H1 (cell line): Measurements from ENCODE around the gene NAT8L. TPM values are rescaled to one million over a fixed set of nuclear protein-coding genes. Genes with fewer than 3 reads are reported as not detected.

Experiments
- CTCF ChIA-PET: fragments of 300-600 bp; sonication (Branson Sonifier 250); formaldehyde crosslinking; loops from one replicate; lab custom pipeline; 2021; ENCODE audit not compliant: partially characterized antibody; lab: Charles Lee
- POLR2A ChIA-PET: fragments of 300-600 bp; sonication (Branson Sonifier 250); formaldehyde crosslinking; loops from one replicate; lab custom pipeline; 2021; ENCODE audit warnings: inconsistent platforms; ENCODE audit not compliant: partially characterized antibody; lab: Charles Lee
- DNase-seq, 2 experiments: peaks; one replicate each; pipeline versions ENCODE4 v3.0.0 to v3.0.0-alpha.2; 2010 to 2022; ENCODE audit warnings: low spot score in 2 of 2, low read depth in 1 of 2, mixed read lengths in 1 of 2
- FAIRE-seq: peaks from 2 replicates; lab custom pipeline; 2011; peaks lifted over from hg19 to GRCh38; lab: Jason Lieb, UNC
- H2AFZ ChIP-seq: 2 replicates; pipeline ENCODE4 v1.8.1; 2012; ENCODE audit warnings: low read length, inconsistent platforms
- H2AK5ac ChIP-seq: 2 replicates; pipeline ENCODE4 v1.6.1; 2013; ENCODE audit warnings: low read depth, low read length
- H2BK120ac ChIP-seq: replicated peaks from 2 replicates; pipeline ENCODE3; 2013; ENCODE audit warnings: low read depth, low read length, inconsistent platforms
- H2BK12ac ChIP-seq: 2 replicates; pipeline ENCODE4 v1.6.1; 2013; ENCODE audit warnings: low read depth, low read length
- H2BK15ac ChIP-seq: 2 replicates; pipeline ENCODE4 v1.6.1; 2013; ENCODE audit warnings: low read length
- H2BK20ac ChIP-seq: 2 replicates; pipeline ENCODE4 v1.6.1; 2013; ENCODE audit warnings: low read length
- H2BK5ac ChIP-seq: 2 replicates; pipeline ENCODE4 v1.6.1; 2013; ENCODE audit warnings: low read depth, low read length
- H3K14ac ChIP-seq: 2 replicates; pipeline ENCODE4 v1.6.1; 2013; ENCODE audit warnings: inconsistent platforms; ENCODE audit not compliant: insufficient read length
- H3K18ac ChIP-seq: 2 replicates; pipeline ENCODE4 v1.6.1; 2013; ENCODE audit warnings: low read length; ENCODE audit errors: extremely low read depth
- H3K23ac ChIP-seq: 2 replicates; pipeline ENCODE4 v1.6.1; 2013; ENCODE audit warnings: inconsistent platforms; ENCODE audit not compliant: insufficient read length
- H3K23me2 ChIP-seq: 2 replicates; pipeline ENCODE4 v1.6.1; 2013; ENCODE audit warnings: low read depth, low read length
- H3K27ac ChIP-seq: 2 replicates; pipeline ENCODE4 v1.6.1; 2011; ENCODE audit warnings: low read depth, low read length, inconsistent platforms
- H3K27me3 ChIP-seq, 4 experiments: replicated peaks in 1 of 4; 1 replicate in 1 of 4; 2 replicates in 3 of 4; pipeline versions ENCODE4 v1.6.1 to v1.8.1; 2011 to 2013; ENCODE audit warnings: low read length in 3 of 4, mild to moderate bottlenecking in 3 of 4, inconsistent platforms in 2 of 4, mixed read lengths in 2 of 4, moderate library complexity in 1 of 4; ENCODE audit not compliant: control insufficient read depth in 3 of 4, insufficient read depth in 3 of 4; ENCODE audit errors: extremely low read depth in 1 of 4
- H3K36me3 ChIP-seq, 4 experiments: 2 replicates each; pipeline versions ENCODE4 v1.6.1 to v1.8.1; 2011 to 2013; ENCODE audit warnings: mild to moderate bottlenecking in 4 of 4, low read length in 3 of 4, moderate library complexity in 2 of 4, control low read depth in 1 of 4, inconsistent platforms in 1 of 4; ENCODE audit not compliant: insufficient read depth in 4 of 4, control insufficient read depth in 2 of 4
- H3K4ac ChIP-seq: replicated peaks from 2 replicates; pipeline ENCODE3; 2013; ENCODE audit warnings: low read length, low read depth, mixed read lengths, inconsistent platforms; ENCODE audit not compliant: insufficient read length
- H3K4me1 ChIP-seq, 4 experiments: replicated peaks in 1 of 4; 1 replicate in 1 of 4; 2 replicates in 3 of 4; pipeline versions ENCODE4 v1.6.1 to v1.8.1; 2011 to 2013; ENCODE audit warnings: low read length in 3 of 4, inconsistent platforms in 2 of 4, mixed read lengths in 1 of 4; ENCODE audit not compliant: insufficient read depth in 4 of 4, control insufficient read depth in 3 of 4
- H3K4me2 ChIP-seq, 2 experiments: 2 replicates each; pipeline versions ENCODE4 v1.6.1 to v1.8.1; 2011 to 2013; ENCODE audit warnings: low read depth in 2 of 2, low read length in 2 of 2, control low read depth in 1 of 2, inconsistent platforms in 1 of 2, mild to moderate bottlenecking in 1 of 2; ENCODE audit not compliant: insufficient read depth in 1 of 2
- H3K4me3 ChIP-seq, 4 experiments: fragments of 200-600, 300-600 bp in 1 of 4; sonication (generic), shearing (Covaris generic), sonication (Bioruptor Twin) in 1 of 4; 2 replicates each; pipeline versions ENCODE4 v1.5.1 to v1.8.1; 2011 to 2016; ENCODE audit warnings: low read length in 4 of 4, low read depth in 3 of 4, control low read depth in 2 of 4, inconsistent platforms in 2 of 4, mild to moderate bottlenecking in 2 of 4, mixed read lengths in 1 of 4, moderate library complexity in 1 of 4; ENCODE audit not compliant: insufficient read depth in 2 of 4; ENCODE audit errors: extremely low read depth in 1 of 4
- H3K56ac ChIP-seq: replicated peaks from 2 replicates; pipeline ENCODE3; 2013; ENCODE audit warnings: low read depth, mild to moderate bottlenecking, mixed read lengths, low read length, inconsistent platforms; ENCODE audit not compliant: insufficient read length
- H3K79me1 ChIP-seq: 2 replicates; pipeline ENCODE4 v1.6.1; 2013; ENCODE audit warnings: low read depth, low read length, control low read depth
- H3K79me2 ChIP-seq, 2 experiments: 2 replicates each; pipeline versions ENCODE4 v1.6.1 to v1.8.1; 2012 to 2013; ENCODE audit warnings: low read length in 2 of 2, mild to moderate bottlenecking in 2 of 2, inconsistent platforms in 1 of 2; ENCODE audit not compliant: insufficient read depth in 2 of 2, control insufficient read depth in 1 of 2
- H3K9ac ChIP-seq, 4 experiments: replicated peaks in 1 of 4; 1 replicate in 1 of 4; 2 replicates in 3 of 4; pipeline versions ENCODE4 v1.6.1 to v1.8.1; 2011 to 2013; ENCODE audit warnings: low read depth in 3 of 4, low read length in 3 of 4, control low read depth in 2 of 4, mild to moderate bottlenecking in 2 of 4, moderate library complexity in 2 of 4, inconsistent platforms in 1 of 4; ENCODE audit errors: extremely low read depth in 1 of 4
- H3K9me3 ChIP-seq, 2 experiments: 2 replicates each; pipeline versions ENCODE4 v1.6.1 to v1.8.1; 2012 to 2013; ENCODE audit warnings: mild to moderate bottlenecking in 2 of 2, moderate library complexity in 2 of 2, control low read depth in 1 of 2, inconsistent platforms in 1 of 2, low read depth in 1 of 2, low read length in 1 of 2, mixed read lengths in 1 of 2; ENCODE audit not compliant: insufficient read depth in 2 of 2
- H4K20me1 ChIP-seq, 2 experiments: replicated peaks in 1 of 2; 2 replicates each; pipeline versions ENCODE3 to v1.8.1; 2011 to 2013; ENCODE audit warnings: inconsistent platforms in 2 of 2, low read length in 2 of 2, mild to moderate bottlenecking in 1 of 2; ENCODE audit not compliant: insufficient read depth in 2 of 2, control insufficient read depth in 1 of 2
- H4K5ac ChIP-seq: 2 replicates; pipeline ENCODE4 v1.6.1; 2013; ENCODE audit warnings: low read length, low read depth, mixed read lengths, inconsistent platforms; ENCODE audit not compliant: insufficient read length
- H4K8ac ChIP-seq: 2 replicates; pipeline ENCODE4 v1.8.0; 2013; ENCODE audit warnings: mild to moderate bottlenecking, moderate library complexity, low read length, inconsistent platforms; ENCODE audit not compliant: insufficient read depth; ENCODE audit errors: extremely low read depth
- H4K91ac ChIP-seq: replicated peaks from 2 replicates; pipeline ENCODE3; 2013; ENCODE audit warnings: low read length, mixed read lengths, inconsistent platforms; ENCODE audit not compliant: insufficient read length
- PHF8 ChIP-seq: fragments of 200-600 bp; sonication (generic); conservative IDR thresholded peaks from 2 replicates; pipeline ENCODE4 v1.7.1; 2012; ENCODE audit warnings: low read depth, mild to moderate bottlenecking, inconsistent platforms, low read length, moderate library complexity
- WGBS, 2 experiments: shearing (Covaris generic) in 1 of 2; methylation state at CpG; one replicate each; pipeline versions ENCODE4 v1.1.6 to v1.1.7; 2013 to 2015; ENCODE audit warnings: low lambda C conversion rate in 2 of 2, mixed read lengths in 2 of 2, inconsistent platforms in 1 of 2, low coverage in 1 of 2, missing lambda C conversion rate in 1 of 2; ENCODE audit not compliant: insufficient replicate concordance in 2 of 2, insufficient coverage in 1 of 2, insufficient read length in 1 of 2; ENCODE audit errors: extremely low coverage in 1 of 2, missing lambda C conversion rate in 1 of 2; 5-methylcytosine and 5-hydroxymethylcytosine counted together
- polyA plus RNA-seq, 7 experiments: library from polyadenylated mRNA; depleted of rRNA in 3 of 7; stranded (reverse) in 5 of 7; unstranded in 2 of 7; fragments of >200 nt in 5 of 7; fragments of 200-250 nt in 2 of 7; gene quantifications; 1 replicate in 5 of 7; 2 replicates in 1 of 7; 4 replicates in 1 of 7; pipeline versions ENCODE4 v1.2.1 to v1.2.3, GENCODE V29; 2011 to 2013; ENCODE audit warnings: missing spikeins in 2 of 7, mixed read lengths in 2 of 7
- total RNA-seq: library from RNA; stranded (reverse); fragmentation: NEBNext Ultra II Directional; extraction: Animal tissue kit (Norgen Biotek cat#: 25700); gene quantifications from 2 replicates; pipeline ENCODE4 v1.2.1, GENCODE V29; 2021

NAT8L gene
- total and polyA plus RNA-seq, 2 of the 8 experiments (the other 6 are each of a cell fraction or from before 2014, with no cell fraction given) = 10.8 TPM

- no peak overlapping the region for H3K14ac ChIP-seq
- H3K79me2 ChIP-seq = no peaks in the 10 kb centered on the region
- no peaks in the 10 kb centered on the region for H3K36me3 ChIP-seq
- POLR2A ChIA-PET = interaction anchor here (0.6 to 2.2 kb wide), 2 partner anchors 12 to 20 kb away, joined by 4 to 6 read pairs; no protein-coding TSS in a partner anchor
- no peak for TF ChIP-seq PHF8
- no peak overlapping the region for H3K4me2 ChIP-seq
- no peak overlapping the region for H2BK15ac ChIP-seq
- no peaks in the 10 kb centered on the region for H3K23me2 ChIP-seq
- H3K23ac ChIP-seq = no peak overlapping the region
- no peak for FAIRE-seq
- no peak overlapping the region for H2BK5ac ChIP-seq
- no peak overlapping the region for H3K18ac ChIP-seq
- H3K4me3 ChIP-seq = no peak overlapping the region
- H4K20me1 ChIP-seq = peaks cover 0 to 5% of the 10 kb centered on the region in 2 experiments
- H3K27me3 ChIP-seq = no peaks in the 10 kb centered on the region
- H3K27ac ChIP-seq = no peak overlapping the region
- H4K5ac ChIP-seq = no peak overlapping the region
- 93% methylated on average over 15 of the region's 20 CpGs; no CpG with 5 or more reads in 1 of the 2 experiments for WGBS, 2 experiments
- no peaks in the 10 kb centered on the region for H3K9me3 ChIP-seq
- no peak overlapping the region for H4K8ac ChIP-seq
- H3K9ac ChIP-seq = no peak overlapping the region
- peaks cover 0 to 18% (median 11%) of the 10 kb centered on the region in 4 experiments; a peak in 6 of 7 replicates for H3K4me1 ChIP-seq
- no peak overlapping the region for H3K56ac ChIP-seq
- no peak overlapping the region for H4K91ac ChIP-seq
- H2BK20ac ChIP-seq = no peak overlapping the region
- H2BK120ac ChIP-seq = no peak overlapping the region
- no peak overlapping the region for H2AK5ac ChIP-seq
- H2AFZ ChIP-seq = no peak overlapping the region
- no peak overlapping the region for H3K4ac ChIP-seq
- DNase-seq = no peak
- no peak overlapping the region for H2BK12ac ChIP-seq
- CTCF ChIA-PET = interaction anchor here (0.6 to 1.4 kb wide), 7 partner anchors 11 to 164 kb away, joined by 3 to 4 read pairs (median 3); no protein-coding TSS in a partner anchor
- no peaks in the 10 kb centered on the region for H3K79me1 ChIP-seq
Observed at GRCh38 chr4:2073808-2074481, 14.8 kb downstream of the NAT8L start.
